ENCODE results near the gene TTC28.

DNA sequence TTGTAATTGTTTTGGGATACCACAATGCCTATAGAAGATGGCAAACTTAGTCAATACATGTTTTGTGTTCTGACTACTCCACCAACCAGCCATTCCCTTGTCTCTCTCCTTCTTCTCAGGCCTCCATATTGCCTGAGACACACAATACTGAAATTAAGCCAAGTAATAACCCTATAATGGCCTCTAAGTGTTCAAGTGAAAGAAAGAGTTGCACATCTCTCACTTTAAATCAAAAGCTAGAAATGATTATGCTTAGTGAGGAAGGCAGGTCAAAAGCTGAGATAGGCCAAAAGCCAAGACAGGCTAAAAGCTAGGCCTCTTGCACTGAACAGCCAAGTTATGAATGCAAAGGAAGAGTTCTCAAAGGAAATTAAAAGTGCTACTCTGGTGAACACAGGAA lies 318.7 kb downstream of the TTC28 start:
- TF ChIP-seq EGR1 (IDR thresholded peaks at IDR 0.05; ENCODE audit: low read depth) (no peak), POLR2A (IDR thresholded peaks at IDR 0.05; ENCODE audit: borderline replicate concordance, extremely low read depth, insufficient read depth, insufficient read length) (no peak), SRF (IDR thresholded peaks at IDR 0.05; ENCODE audit: low read depth) (no peak), ZNF274 (IDR thresholded peaks at IDR 0.05; ENCODE audit: low read depth, low read length) (no peak), EZH2phosphoT487 (IDR thresholded peaks at IDR 0.05; ENCODE audit: borderline replicate concordance) (no peak), SIN3A (IDR thresholded peaks at IDR 0.05; ENCODE audit: low read depth) (no peak), EZH2 (IDR thresholded peaks at IDR 0.05) (no peak), CEBPB (IDR thresholded peaks at IDR 0.05; ENCODE audit: low read depth) (no peak)
- TF ChIP-seq, protein P1, sequence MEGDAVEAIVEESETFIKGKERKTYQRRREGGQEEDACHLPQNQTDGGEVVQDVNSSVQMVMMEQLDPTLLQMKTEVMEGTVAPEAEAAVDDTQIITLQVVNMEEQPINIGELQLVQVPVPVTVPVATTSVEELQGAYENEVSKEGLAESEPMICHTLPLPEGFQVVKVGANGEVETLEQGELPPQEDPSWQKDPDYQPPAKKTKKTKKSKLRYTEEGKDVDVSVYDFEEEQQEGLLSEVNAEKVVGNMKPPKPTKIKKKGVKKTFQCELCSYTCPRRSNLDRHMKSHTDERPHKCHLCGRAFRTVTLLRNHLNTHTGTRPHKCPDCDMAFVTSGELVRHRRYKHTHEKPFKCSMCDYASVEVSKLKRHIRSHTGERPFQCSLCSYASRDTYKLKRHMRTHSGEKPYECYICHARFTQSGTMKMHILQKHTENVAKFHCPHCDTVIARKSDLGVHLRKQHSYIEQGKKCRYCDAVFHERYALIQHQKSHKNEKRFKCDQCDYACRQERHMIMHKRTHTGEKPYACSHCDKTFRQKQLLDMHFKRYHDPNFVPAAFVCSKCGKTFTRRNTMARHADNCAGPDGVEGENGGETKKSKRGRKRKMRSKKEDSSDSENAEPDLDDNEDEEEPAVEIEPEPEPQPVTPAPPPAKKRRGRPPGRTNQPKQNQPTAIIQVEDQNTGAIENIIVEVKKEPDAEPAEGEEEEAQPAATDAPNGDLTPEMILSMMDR (IDR thresholded peaks at IDR 0.05 in 2 of 3, conservative IDR thresholded peaks at IDR 0.05 in 1 of 3; ENCODE audit: borderline replicate concordance in 1 of 3, insufficient read depth in 1 of 3, low read depth in 2 of 3, low read length in 2 of 3) = no peak
